GM19463 (cell line): ENCODE data around the gene LMBR1.
"Not testable (repeated sequence)": the region's sequence is repeated elsewhere in the genome, so short reads cannot be mapped to it uniquely, and the experiment has no call there.

Source experiments
- ATAC-seq: cut with Tn5 transposase; IDR thresholded peaks from one replicate; pipeline ENCODE4 v1.9.1; 2021; ENCODE audit warnings: mild to moderate bottlenecking, moderate library complexity; ENCODE audit not compliant: unreplicated experiment

The LMBR1 gene

DNA sequence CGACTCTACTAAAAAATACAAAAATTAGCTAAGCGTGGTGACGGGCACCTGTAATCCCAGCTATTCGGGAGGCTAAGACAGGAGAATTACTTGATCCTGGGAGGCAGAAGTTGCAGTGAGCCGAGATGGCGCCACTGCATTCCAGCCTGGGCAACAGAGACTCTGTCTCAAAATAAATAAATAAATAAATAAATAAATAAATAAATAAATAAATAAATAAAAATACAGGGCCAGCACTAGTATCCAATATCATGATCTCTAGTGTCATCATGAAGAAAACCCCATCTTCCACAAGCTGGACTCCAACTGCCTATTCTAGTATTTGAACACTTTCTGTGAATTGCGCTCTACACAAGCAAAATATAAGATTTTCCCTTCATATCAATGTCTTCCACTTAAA, 255.9 kb downstream of the LMBR1 start:
- not testable (repeated sequence) for ATAC-seq

GRCh38 chr7:156635529-156636385, 257.2 kb downstream of the LMBR1 start:
- no peak for ATAC-seq

- ATAC-seq, result no peak
These were observed 258.9 kb downstream of the LMBR1 start for GRCh38 chr7:156634117-156634516.

DNA sequence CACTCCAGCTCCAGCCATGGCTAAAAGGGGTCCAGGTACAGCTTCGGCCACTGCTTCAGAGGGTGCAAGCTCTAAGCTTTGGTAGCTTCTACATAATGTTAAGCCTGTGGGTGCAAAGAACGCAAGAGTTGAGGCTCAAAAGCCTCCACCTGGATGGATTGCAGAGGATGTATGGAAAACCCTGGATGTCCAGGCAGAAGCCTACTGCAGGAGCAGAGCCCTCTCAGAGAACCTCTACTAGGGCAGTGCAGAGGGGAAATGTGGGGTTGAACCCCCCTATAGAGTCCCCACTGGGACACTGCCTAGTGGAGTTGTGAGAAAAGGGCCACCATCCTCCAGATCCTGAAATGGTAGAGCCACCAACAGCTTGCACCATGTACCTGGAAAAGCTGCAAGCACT, 263.1 kb downstream of the LMBR1 start:
- ATAC-seq, result no peak

GRCh38 chr7:156628562-156628961, 264.4 kb downstream of the LMBR1 start:
- ATAC-seq, result no peak
